HepG2 (cell line): ENCODE data around the gene CS. TPM values are rescaled to one million over a fixed set of nuclear protein-coding genes. Genes with fewer than 3 reads are reported as not detected.
A peak's percentile ranks its signal among the peaks of the same experiment; 100 is the strongest.

Experiments used
- ARID2 ChIP-seq: sonication (generic); formaldehyde crosslinking; IDR thresholded peaks from 2 replicates; pipeline ENCODE4 v1.8.1; 2022; ENCODE audit warnings: mild to moderate bottlenecking, missing genetic modification reagents, borderline replicate concordance
- CREB1 ChIP-seq, 2 experiments: fragments of 450-650 bp in 1 of 2; IDR thresholded peaks; 2 replicates each; pipeline ENCODE4 v1.6.1; 2016 to 2017; ENCODE audit warnings: control low read depth in 1 of 2, mild to moderate bottlenecking in 1 of 2, missing compliant biosample characterization in 1 of 2, missing genetic modification characterization in 1 of 2
- HNF4G ChIP-seq, 2 experiments: sonication (generic) in 1 of 2; formaldehyde crosslinking in 1 of 2; IDR thresholded peaks; 2 replicates each; pipeline versions ENCODE4 v1.4.0 to v1.6.1; 2011 to 2020; ENCODE audit warnings: borderline replicate concordance in 2 of 2, low read depth in 2 of 2, mild to moderate bottlenecking in 2 of 2, low read length in 1 of 2, missing genetic modification reagents in 1 of 2, moderate library complexity in 1 of 2
- MEIS1 ChIP-seq: sonication (generic); formaldehyde crosslinking; IDR thresholded peaks from 2 replicates; pipeline ENCODE4 v1.9.0; 2021; ENCODE audit warnings: mild to moderate bottlenecking, missing genetic modification reagents, moderate library complexity, borderline replicate concordance
- ZNF567 ChIP-seq: sonication (generic); formaldehyde crosslinking; IDR thresholded peaks from 2 replicates; pipeline ENCODE4 v1.8.1; 2023; ENCODE audit warnings: mild to moderate bottlenecking, missing genetic modification reagents, borderline replicate concordance
- polyA plus RNA-seq, 8 experiments: library from polyadenylated mRNA; depleted of rRNA in 3 of 8; stranded (reverse) in 7 of 8; unstranded in 1 of 8; fragments of >200 nt; fragmentation: Illumina TruSeq in 4 of 8; extraction: Trizol in 4 of 8; gene quantifications; 2 replicates each; pipeline versions ENCODE4 v1.2.1 to v1.2.3, GENCODE V29; 2011 to 2016; ENCODE audit warnings: low read depth in 4 of 8, missing spikeins in 1 of 8, mixed read lengths in 1 of 8; ENCODE audit not compliant: insufficient read depth in 1 of 8
- total RNA-seq, 5 experiments: library from RNA; depleted of rRNA; stranded (reverse); fragments of >200 nt; fragmentation: Illumina TruSeq; extraction: Trizol; gene quantifications; 2 replicates each; pipeline ENCODE4 v1.2.3, GENCODE V29; 2016; ENCODE audit warnings: low read depth in 1 of 5
- TF ChIP-seq, protein P1 (sequence below): sonication (generic); formaldehyde crosslinking; IDR thresholded peaks from 2 replicates; pipeline ENCODE4 v1.4.0; 2020; ENCODE audit warnings: missing genetic modification reagents
- TF ChIP-seq, protein P2 (sequence below): sonication (generic); formaldehyde crosslinking; IDR thresholded peaks from 2 replicates; pipeline ENCODE4 v1.9.0; 2022; ENCODE audit warnings: missing genetic modification reagents, mild to moderate bottlenecking, borderline replicate concordance
- TF ChIP-seq, protein P3 (sequence below): sonication (generic); formaldehyde crosslinking; IDR thresholded peaks from 2 replicates; pipeline ENCODE4 v1.5.1; 2020; ENCODE audit warnings: missing genetic modification reagents, mild to moderate bottlenecking, borderline replicate concordance

CS gene
- total and polyA plus RNA-seq, 2 of the 13 experiments (the other 11 are each of a cell fraction or from before 2014, with no cell fraction given) = 173 to 175 TPM

DNA sequence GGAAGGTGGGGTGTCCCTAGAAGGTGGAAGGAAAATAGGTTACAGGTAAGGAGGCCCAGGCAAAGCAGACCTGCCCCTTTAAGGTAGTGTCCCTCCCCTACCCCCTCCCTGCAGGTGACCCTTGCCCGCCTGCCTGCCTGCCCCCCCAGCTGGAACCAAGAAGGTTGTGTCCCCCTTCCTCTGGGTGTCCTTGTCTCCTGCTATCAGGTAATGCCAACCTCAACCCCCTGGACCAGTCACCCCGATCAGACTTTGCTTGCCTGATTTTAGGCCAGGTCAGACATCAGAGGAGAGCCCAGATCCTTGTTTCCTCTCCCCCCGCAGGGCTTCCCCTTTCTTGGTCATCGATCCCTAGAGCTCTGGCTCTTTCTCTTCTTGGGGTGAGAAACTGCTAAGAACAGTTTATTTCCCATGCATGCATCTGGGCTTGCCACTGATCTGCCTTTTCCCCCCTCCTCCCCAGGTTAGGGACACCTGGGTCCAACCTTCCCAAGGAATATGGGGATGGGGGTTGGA, 70.2 kb downstream of the CS start, which contains the start of gene SLC39A5 (continued):
- TF ChIP-seq, protein P1, sequence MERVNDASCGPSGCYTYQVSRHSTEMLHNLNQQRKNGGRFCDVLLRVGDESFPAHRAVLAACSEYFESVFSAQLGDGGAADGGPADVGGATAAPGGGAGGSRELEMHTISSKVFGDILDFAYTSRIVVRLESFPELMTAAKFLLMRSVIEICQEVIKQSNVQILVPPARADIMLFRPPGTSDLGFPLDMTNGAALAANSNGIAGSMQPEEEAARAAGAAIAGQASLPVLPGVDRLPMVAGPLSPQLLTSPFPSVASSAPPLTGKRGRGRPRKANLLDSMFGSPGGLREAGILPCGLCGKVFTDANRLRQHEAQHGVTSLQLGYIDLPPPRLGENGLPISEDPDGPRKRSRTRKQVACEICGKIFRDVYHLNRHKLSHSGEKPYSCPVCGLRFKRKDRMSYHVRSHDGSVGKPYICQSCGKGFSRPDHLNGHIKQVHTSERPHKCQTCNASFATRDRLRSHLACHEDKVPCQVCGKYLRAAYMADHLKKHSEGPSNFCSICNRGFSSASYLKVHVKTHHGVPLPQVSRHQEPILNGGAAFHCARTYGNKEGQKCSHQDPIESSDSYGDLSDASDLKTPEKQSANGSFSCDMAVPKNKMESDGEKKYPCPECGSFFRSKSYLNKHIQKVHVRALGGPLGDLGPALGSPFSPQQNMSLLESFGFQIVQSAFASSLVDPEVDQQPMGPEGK (CRISPR knock-in tag) = 0 out of 2 replicates have a peak, but pooled peaks have one; percentile 20
- TF ChIP-seq ARID2 (CRISPR knock-in tag) (0 out of 2 replicates have a peak, but pooled peaks have one; percentile 13), CREB1 (IDR thresholded peaks at IDR 0.05) (no peak), CREB1 (CRISPR knock-in tag; IDR thresholded peaks at IDR 0.05) (no peak), HNF4G (IDR thresholded peaks at IDR 0.05; ENCODE audit: borderline replicate concordance, low read depth, low read length) (peak; percentile 48; the same call in 1 of the 2 replicates), HNF4G (CRISPR knock-in tag; IDR thresholded peaks at IDR 0.05; ENCODE audit: borderline replicate concordance, low read depth) (no peak), MEIS1 (0 out of 2 replicates have a peak, but pooled peaks have one; percentile 45), ZNF567 (CRISPR knock-in tag) (0 out of 2 replicates have a peak, but pooled peaks have one; percentile 36)
- TF ChIP-seq, protein P2, sequence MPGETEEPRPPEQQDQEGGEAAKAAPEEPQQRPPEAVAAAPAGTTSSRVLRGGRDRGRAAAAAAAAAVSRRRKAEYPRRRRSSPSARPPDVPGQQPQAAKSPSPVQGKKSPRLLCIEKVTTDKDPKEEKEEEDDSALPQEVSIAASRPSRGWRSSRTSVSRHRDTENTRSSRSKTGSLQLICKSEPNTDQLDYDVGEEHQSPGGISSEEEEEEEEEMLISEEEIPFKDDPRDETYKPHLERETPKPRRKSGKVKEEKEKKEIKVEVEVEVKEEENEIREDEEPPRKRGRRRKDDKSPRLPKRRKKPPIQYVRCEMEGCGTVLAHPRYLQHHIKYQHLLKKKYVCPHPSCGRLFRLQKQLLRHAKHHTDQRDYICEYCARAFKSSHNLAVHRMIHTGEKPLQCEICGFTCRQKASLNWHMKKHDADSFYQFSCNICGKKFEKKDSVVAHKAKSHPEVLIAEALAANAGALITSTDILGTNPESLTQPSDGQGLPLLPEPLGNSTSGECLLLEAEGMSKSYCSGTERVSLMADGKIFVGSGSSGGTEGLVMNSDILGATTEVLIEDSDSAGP = peak; percentile 98
- TF ChIP-seq, protein P3, sequence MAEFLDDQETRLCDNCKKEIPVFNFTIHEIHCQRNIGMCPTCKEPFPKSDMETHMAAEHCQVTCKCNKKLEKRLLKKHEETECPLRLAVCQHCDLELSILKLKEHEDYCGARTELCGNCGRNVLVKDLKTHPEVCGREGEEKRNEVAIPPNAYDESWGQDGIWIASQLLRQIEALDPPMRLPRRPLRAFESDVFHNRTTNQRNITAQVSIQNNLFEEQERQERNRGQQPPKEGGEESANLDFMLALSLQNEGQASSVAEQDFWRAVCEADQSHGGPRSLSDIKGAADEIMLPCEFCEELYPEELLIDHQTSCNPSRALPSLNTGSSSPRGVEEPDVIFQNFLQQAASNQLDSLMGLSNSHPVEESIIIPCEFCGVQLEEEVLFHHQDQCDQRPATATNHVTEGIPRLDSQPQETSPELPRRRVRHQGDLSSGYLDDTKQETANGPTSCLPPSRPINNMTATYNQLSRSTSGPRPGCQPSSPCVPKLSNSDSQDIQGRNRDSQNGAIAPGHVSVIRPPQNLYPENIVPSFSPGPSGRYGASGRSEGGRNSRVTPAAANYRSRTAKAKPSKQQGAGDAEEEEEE = no peak
